HG03457 (cell line): ENCODE data around the gene RNF213.
"Not testable (repeated sequence)": the region's sequence is repeated elsewhere in the genome, so short reads cannot be mapped to it uniquely, and the experiment has no call there.

ENCODE experiments used
- ATAC-seq: cut with Tn5 transposase; IDR thresholded peaks from one replicate; pipeline ENCODE4 v1.9.1; 2021; ENCODE audit warnings: moderate number of reproducible peaks; ENCODE audit not compliant: unreplicated experiment

RNF213 gene

DNA sequence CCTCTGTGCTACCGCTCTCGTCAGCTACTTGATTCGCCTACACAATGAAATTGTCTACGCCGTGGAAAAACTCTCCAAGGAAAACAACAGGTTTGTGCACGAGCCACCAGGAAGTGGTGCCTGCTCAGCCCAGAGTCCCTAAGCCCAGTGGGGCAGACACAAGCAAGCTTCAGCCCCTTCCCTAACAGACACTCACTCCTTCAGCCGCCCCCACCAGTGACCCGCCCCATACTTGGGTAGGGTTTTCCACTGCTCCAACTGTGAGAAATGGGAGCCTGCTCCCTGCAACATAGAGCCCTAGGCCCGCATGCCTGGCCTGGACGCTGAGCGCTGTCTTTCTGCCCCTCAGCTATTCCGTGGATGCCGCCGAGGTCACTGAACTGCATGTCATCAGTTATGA lies 125.7 kb downstream of the RNF213 start:
- no peak for ATAC-seq

DNA sequence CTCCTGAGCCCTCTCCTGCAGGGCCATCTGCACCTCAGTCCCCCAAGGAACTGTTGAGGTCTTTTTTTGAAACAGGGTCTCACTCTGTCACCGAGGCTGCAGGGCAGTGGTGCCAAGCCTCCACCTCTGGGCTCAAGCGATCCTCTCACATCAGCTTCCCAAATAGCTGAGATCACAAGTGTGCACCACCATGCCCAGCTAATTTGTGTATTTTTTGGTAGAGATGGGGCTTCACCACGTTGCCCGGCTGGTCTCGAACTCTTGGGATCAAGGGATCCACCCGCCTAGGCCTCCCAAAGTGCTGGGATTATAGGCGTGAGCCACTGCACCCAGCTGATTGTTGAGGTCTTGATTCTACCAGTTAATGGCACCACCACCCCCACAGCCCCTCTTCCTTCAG lies 126.4 kb downstream of the RNF213 start:
- ATAC-seq, result no peak

DNA sequence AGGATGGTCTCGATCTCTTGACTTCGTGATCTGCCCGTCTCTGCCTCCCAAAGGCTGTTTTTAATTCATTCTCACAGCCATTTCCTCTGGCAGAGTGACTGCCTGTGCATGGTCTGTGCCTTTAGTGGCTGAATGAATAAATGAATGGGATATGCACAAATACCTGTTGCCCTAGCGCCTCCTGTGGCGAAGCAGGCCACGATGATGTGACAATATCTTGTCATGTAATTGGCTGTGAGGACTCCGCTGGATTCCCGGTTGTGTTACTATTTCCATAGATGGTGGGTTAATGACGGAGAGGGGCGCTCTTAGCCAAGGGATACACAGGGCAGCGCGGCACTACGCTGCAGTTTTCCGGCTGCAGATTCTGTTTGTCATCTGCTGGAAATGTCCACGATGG lies 127.5 kb downstream of the RNF213 start:
- ATAC-seq, result no peak

DNA sequence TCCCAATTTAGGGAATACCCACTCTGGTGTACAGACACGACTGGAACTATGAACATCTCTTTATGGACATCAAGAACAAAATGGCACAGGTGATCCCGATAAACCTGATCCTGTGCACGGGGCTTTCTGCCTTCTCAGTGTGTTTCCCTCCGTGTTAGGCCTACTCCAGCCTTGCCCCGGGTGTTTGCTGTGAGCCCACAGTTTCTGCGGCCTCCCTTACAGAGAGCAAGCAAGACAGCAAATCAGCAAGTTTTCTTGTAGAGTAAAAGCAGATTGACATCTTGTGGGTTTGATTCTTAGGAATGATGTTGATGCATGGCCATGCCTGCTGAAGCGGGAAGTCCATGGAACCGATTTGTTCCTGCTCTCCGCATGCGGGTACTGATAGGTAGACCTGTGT lies 127.9 kb downstream of the RNF213 start:
- no peak for ATAC-seq

DNA sequence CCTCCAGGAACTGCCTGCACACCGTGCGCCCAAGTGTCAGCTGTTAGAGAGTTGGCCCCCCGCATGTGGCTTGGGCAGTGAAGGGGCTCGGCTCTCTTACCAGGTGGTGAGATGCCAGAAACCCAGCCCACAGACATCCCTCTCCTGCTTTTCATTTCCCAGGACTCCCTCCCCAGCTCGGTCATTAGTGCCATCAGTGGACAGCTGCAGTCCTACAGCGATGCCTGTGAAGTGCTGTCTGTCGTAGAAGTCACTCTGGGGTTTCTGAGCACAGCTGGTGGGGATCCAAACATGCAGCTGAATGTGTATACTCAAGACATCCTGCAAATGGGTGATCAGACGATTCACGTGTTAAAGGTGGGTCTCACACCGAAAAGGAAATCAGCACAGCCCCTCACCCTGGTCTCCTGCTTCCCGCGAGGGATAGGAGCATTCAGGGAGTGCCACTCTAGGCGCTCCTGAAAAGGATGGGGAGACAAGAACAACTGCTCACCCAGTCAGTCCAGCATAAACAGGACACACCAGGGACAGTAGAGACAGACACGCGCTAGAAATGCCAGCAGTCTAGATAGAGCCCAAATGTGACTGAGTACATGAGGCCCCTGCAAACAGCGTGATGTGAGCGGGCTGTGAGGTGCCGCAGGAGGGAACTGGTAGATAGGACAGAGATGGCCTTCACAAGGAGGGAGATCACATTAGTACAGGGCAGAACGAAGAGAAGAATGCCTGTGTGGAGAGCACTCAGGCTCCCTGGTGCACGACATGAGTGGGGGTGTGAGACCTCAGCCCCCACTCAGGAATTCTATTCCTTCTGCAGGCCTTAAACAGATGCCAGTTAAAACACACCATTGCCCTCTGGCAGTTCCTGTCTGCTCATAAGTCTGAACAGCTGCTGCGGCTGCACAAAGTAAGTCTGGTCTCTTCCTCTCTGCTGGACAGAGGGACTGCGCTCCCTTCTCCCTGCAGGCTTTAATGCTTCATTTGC lies 128.7 kb downstream of the RNF213 start:
- ATAC-seq, result no peak

DNA sequence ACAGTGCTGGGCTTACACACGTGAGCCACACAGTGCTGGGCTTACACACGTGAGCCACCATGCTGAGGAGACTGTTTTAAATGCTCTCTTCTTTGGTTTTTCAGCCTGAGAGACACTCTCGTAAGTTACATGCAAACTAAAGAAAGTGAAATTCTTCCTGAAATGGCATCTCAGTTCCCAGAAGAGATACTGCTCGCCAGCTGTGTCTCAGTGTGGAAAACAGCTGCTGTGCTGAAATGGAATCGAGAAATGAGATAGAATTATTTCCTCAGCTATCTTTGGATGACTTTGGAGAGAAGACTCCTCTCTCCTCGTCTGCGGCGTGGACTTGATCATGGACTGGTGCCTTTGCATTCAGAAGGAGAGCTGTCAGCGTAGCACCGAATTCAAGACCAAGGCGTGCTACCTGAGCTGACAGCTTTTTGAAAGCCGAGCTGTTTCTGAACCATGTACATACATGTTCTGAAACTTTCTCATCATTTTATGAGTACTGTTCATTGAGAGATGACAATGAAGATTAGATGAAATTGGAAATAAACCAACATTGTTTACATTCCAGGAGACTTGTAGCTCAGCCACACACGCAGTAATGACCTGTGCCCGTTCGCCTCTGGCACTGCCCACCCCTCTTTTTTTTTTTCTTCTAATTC lies 132.7 kb downstream of the RNF213 start:
- no peak for ATAC-seq

DNA sequence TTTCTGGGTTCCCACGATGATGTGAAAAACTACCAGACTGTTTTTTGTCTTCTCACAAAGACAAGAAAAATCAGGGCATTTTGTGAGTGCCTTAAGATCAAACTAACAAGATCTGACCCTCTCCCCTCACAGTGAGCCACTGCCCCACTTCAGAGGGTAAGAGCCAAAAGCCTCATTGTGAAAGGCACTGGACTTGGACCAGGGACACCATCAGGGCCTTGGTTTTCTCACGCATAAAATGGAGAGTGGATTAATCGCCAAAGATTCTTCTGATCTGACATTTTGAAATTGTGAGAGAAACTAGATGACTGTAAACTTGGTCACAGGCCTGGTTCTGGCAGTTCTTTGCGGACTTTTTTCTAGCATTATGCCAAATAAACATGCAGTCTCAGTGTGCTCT lies 133.3 kb downstream of the RNF213 start:
- ATAC-seq, result no peak

DNA sequence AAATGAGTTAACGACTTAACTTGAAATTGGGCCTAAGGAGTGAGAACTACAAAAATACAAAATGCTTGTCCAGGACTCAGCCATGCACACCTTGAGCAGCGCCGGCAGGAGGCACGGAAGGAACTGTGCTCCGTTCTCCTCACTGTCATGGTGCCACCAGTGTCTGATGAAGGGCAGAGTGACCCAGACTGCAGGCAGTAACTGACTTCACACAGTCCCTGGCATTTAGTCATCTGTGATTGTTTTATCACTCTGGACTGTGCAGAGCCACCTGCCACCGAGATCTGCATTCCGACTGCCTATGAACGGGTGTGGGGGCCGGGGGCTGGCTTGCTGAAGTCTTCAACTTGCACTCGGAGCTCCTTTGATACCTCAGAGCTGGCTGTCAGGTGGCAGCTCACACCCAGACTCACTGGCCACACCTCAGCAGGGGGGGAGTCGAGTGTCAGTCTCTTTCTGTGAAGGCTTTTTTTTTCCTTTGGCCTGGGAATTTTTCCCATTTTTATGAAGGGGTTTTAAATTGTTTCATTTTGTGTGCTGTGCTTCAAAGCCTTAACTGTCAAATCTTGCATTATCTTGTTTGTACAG lies 134.1 kb downstream of the RNF213 start:
- no peak for ATAC-seq

DNA sequence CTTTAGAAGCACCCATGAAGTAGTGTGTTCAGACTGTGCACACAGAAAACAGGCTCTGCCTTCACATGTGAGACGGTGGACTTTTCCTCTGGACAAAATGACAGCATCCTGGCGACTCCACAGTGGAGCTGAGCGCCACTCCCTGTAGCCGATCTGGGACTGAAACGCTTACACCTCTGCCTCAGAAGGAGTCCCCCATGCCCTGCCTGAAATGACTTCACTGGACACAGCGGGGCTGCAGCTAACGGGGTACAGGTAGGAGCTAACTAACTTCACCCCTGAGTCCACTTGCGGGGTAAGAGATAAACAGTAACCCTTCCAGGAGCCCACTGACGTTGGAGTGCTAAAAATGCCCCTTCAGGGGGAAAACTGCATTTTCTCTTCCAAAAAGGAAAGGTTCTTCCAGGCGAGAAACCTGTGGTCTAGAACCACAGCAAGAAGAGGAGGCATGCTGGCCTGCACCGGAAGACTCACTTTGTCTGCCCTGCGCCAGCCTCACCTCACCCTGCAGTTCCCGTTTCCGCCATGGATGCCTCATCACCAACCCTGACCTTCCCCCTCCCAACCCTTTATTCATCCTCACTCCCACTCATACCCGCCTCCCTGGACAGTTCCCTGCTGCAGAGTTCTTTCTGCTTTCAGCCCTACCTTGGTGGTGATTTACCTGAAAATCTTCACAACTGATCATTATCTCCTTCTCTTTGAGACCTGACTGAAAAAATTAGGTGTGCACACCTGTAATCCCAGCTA lies 134.9 kb downstream of the RNF213 start:
- no peak for ATAC-seq

DNA sequence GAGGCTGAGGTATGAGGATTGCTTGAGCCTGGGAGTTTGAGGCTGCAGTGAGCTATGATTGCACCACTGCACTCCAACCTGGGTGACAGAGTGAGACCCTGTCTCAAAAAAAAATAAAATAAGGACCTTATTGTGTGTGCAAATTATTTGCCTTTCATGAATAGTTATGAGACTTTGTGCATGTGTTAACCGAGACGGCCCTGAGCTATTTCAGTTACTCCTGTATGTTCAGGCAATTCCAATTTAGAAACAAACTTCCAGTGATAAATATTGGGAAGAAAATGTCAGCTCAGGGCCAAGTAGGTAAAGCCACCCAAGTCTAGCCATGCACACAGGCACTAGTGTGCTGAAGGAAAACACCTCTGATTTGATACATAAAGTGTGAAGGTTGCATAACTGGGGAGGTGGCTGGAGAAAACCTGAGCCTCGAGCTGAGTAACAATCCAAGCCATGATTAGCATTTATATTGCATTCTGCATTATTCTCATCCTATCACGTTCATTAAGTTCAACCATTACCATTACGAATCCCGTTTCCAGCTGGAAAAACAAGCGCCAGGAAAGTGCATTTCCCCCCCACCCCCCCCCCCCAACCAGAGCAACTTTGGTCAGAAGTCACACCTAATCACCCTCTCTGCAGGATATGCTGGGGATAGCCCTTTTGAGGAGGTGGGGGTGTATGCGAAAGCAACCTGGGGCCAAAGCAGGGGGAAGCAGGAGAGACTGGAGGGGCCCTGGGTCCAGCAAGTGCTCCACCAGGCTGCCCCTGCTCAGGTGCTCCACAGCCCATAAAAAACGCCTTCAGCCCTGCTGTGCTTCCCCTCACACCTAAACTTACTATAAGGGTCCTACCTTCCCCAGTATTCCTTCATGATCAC lies 135.7 kb downstream of the RNF213 start:
- ATAC-seq, result no peak

DNA sequence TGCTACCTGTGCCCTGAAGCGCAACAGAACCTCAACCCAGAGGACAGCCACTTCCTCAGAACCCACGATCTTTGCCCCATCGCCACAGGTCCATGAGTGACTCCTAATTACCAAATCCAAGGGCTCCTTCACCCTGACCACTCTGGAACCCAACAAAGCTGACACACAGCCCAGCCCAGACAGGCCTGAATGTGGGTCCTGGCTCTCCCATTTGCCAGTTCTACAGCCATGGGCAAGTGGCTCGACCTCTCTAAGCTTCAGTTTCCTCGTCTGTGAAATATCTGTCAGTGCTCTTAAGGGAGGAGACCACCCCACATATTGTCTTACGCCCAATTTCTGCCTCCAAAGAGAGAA lies 136.4 kb downstream of the RNF213 start:
- no peak for ATAC-seq

DNA sequence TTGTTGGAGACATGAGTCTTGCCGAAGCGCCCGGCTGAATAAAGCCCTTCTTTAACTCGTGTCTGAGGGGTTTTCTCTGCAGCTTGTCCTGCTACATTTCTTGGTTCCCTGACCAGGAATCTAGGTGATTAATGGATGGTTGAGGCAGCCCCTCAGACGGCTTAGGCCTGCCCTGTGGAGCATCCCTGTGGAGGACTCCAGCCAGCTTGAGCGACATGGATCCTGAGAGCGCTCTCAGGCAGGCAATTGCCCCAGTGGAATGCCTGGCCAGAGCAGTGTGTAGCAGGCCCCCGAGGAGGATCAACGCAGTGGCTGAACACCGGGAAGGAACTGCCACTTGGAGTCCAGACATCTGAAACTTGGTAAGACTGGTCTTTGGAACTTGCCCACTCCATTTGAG lies 137.0 kb downstream of the RNF213 start:
- ATAC-seq, result no peak

DNA sequence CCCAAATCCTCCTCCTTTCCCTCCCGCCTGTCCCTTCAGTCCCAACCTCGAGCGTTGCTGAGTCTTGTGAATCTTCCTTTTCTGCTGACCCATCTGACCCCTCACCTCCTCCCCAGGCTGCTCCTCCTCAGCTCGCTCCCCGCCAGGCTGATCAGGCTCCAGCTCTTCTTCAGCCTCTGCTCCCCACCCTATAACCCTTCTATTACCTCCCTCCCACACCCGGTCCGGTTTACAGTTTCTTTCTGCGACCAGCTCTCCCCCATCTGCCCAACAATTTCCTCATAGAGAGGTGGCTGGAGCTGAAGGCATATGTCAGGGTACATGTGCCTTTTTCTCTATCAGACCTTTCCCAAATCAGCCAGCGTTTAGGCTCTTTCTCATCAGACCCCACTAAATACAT lies 140.4 kb downstream of the RNF213 start:
- ATAC-seq, result not testable (repeated sequence)

DNA sequence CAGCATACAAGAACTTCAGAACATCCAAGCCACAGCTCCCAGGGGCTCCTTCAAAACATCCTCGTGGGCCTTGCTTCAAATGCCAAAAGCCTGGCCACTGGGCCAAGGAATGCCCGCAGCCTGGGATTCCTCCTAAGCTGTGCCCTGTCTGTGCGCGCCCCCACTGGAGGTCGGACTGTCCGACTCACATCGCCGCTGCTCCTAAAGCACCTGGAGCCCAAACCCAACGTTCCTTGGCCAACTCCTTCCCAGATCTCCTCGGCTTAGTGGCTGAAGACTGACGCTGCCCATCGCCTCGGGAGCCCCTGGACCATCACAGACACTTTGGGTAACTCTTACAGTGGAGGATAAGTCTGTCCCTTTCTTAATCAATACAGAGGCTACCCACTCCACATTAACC lies 141.4 kb downstream of the RNF213 start:
- ATAC-seq, result not testable (repeated sequence)

DNA sequence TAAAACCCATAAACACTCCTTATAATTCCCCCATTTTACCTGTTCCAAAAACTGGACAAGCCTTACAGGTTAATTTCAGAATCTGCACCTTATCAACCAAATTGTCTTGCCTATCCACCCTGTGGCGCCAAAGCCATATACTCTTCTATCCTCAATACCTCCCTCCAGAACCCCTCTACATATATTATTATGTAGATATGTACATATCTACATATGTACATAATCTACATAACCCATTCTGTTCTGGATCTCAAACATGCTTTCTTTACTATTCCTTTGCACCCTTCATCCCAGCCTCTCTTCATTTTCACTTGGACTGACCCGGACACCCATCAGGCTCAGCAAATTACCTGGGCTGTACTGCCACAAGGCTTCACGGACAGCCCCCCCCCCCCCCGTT lies 142.3 kb downstream of the RNF213 start:
- ATAC-seq, result no peak

DNA sequence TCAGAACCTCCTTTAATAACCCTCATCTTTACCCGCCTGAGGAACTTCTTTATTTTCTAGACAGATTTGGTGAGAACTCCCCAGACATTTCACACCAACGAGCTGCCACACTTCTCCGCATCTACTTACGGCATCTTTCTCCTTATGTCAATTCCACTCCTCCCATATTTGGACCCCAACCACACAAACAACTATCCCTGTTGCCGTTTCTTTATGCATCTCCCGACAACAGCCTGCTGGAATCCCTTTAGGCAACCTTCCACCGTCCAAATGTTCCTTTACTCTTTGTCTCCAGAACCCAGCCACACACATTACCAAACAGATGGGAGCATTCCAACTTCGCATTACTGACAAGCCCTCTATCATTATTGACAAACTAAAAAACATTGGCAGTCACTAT lies 145.5 kb downstream of the RNF213 start:
- ATAC-seq, result no peak

DNA sequence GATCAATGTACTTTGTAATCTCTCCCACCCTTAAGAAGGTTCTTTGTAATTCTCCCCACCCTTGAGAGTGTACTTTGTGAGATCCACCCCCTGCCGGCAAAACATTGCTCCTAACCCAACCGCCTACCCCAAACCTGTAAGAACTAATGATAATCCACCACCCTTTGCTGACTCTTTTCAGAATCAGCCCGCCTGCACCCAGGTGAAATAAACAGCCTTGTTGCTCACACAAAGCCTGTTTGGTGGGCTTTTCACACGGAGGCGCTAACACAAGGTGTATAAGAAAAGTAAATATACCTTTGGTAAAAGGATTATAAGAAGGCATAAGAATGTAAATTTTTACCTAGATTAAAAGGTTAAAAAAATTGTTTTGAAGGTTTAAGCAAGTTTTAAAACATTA lies 147.3 kb downstream of the RNF213 start:
- ATAC-seq, result not testable (repeated sequence)

DNA sequence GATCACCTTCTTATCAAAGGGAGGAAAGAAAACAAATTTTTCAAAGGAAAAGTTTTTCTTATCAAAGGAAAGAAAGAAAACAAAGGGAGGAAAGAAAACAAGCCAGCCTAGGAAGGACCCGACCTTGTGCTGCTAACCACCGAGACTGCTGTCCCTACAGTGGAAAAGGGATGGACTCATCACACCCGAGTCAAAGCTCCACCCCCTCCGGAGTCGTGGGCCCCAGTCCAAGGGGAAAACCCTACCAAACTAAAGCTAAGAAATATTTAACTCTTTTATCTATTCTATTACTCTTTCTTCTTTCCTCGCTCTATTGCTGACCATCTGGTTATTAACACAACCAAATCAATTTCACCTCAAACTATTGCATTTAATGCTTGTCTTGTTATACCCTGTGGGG lies 148.2 kb downstream of the RNF213 start:
- ATAC-seq, result no peak

DNA sequence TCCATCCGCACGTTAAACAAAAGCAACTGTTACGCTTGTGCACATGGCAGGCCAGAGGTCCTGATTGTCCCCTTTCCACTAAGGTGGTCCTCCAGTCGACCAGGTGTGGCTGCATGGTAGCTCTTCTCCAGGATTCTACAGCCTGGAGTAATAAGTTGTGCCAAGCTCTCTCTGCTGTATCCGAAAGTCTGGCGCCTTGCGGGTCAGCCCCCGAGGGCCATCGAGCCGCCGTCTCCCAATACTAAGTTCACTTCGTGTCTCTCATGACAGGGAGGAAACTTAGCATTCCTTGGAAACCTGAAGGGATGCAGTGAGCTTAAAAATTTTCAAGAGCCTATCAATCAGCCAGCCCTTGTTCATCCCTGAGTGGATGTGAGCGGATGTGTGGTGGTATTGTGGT lies 149.0 kb downstream of the RNF213 start:
- ATAC-seq, result no peak

DNA sequence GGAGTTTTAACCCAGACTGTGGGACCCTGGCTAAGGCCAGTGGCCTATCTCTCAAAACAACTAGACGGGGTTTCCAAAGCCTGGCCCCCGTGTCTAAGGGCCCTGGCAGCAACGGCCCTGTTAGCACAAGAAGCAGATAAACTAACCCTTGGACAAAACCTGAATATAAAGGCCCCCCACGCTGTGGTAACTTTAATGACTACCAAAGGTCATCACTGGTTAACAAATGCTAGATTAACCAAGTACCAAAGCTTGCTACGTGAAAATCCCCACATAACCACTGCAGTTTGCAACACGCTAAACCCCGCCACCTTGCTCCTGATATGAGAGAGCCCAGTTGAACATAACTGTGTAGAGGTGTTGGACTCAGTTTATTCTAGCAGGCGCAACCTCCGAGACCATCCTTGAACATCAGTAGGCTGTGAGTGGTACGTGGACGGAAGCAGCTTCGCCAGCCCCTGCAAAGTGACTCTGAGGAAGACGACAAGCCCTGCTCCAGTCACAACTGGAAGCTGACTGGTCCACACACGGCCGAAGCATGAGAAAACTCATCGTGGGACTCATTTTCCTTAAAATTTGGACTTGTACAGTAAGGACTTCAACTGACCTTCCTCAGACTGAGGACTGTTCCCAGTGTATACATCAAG lies 149.9 kb downstream of the RNF213 start:
- not testable (repeated sequence) for ATAC-seq
